CD14-positive monocyte (primary cell): Measurements from ENCODE around the gene MFNG. TPM values are rescaled to one million over a fixed set of nuclear protein-coding genes. Genes with fewer than 3 reads are reported as not detected.

Source experiments
- DNase-seq, 3 donors: peaks; one replicate each; pipeline ENCODE4 v3.0.0-alpha.2; 2011 to 2022
- H2AFZ ChIP-seq: 2 replicates; pipeline ENCODE4 v1.6.0; 2012; ENCODE audit warnings: mild to moderate bottlenecking, low read depth, low read length, inconsistent platforms; ENCODE audit not compliant: insufficient read depth, poor library complexity, severe bottlenecking
- H3K27ac ChIP-seq, 2 donors: 1 replicate in 1 of 2; 2 replicates in 1 of 2; pipeline ENCODE4 v1.5.1; 2012 to 2013; ENCODE audit warnings: low read length in 2 of 2, control low read depth in 1 of 2, inconsistent platforms in 1 of 2, low read depth in 1 of 2, mild to moderate bottlenecking in 1 of 2
- H3K27me3 ChIP-seq, 2 donors: one replicate each; pipeline versions ENCODE4 v1.6.0 to v1.6.1; 2011 to 2013; ENCODE audit warnings: low read length in 2 of 2; ENCODE audit not compliant: control insufficient read depth in 2 of 2, insufficient read depth in 2 of 2
- H3K36me3 ChIP-seq, 2 donors: replicated peaks in 1 of 2; 1 replicate in 1 of 2; 2 replicates in 1 of 2; pipeline versions ENCODE4 v1.5.1 to v1.6.1; 2012 to 2013; ENCODE audit warnings: low read length in 2 of 2, control low read depth in 1 of 2, inconsistent platforms in 1 of 2, mild to moderate bottlenecking in 1 of 2; ENCODE audit not compliant: insufficient read depth in 2 of 2, control insufficient read depth in 1 of 2
- H3K4me1 ChIP-seq, 2 donors: 1 replicate in 1 of 2; 2 replicates in 1 of 2; pipeline versions ENCODE4 v1.5.1 to v1.6.1; 2012 to 2013; ENCODE audit warnings: low read length in 2 of 2, control low read depth in 1 of 2, inconsistent platforms in 1 of 2, mild to moderate bottlenecking in 1 of 2, moderate library complexity in 1 of 2; ENCODE audit not compliant: insufficient read depth in 2 of 2, control insufficient read depth in 1 of 2
- H3K4me2 ChIP-seq: replicated peaks from 2 replicates; pipeline ENCODE3; 2012; ENCODE audit warnings: low read length, moderate library complexity, mild to moderate bottlenecking; ENCODE audit not compliant: poor library complexity, severe bottlenecking; ENCODE audit errors: extremely low read depth
- H3K4me3 ChIP-seq, 3 experiments: fragments of 200-600 bp in 1 of 3; sonication (generic) in 1 of 3; replicated peaks in 1 of 3; 1 replicate in 2 of 3; 2 replicates in 1 of 3; pipeline ENCODE4 v1.5.1; 2011 to 2013; ENCODE audit warnings: low read length in 3 of 3, mild to moderate bottlenecking in 3 of 3, control low read depth in 2 of 3, low read depth in 2 of 3, inconsistent platforms in 1 of 3, moderate library complexity in 1 of 3
- H3K79me2 ChIP-seq: 2 replicates; pipeline ENCODE4 v1.6.0; 2012; ENCODE audit warnings: mild to moderate bottlenecking, control low read depth, inconsistent platforms, low read length, moderate library complexity; ENCODE audit not compliant: insufficient read depth
- H3K9ac ChIP-seq: 2 replicates; pipeline ENCODE4 v1.6.0; 2017; ENCODE audit warnings: low read length, mild to moderate bottlenecking; ENCODE audit not compliant: insufficient read depth, poor library complexity, severe bottlenecking
- H3K9me3 ChIP-seq, 2 donors: replicated peaks in 1 of 2; 1 replicate in 1 of 2; 2 replicates in 1 of 2; pipeline versions ENCODE4 v1.5.1 to v1.6.1; 2012 to 2013; ENCODE audit warnings: low read length in 2 of 2, control low read depth in 1 of 2; ENCODE audit not compliant: control insufficient read depth in 1 of 2, insufficient read depth in 1 of 2
- H4K20me1 ChIP-seq: 2 replicates; pipeline ENCODE4 v1.6.0; 2012; ENCODE audit warnings: mild to moderate bottlenecking, low read length, control low read depth, moderate library complexity; ENCODE audit not compliant: insufficient read depth
- H3K27ac Mint-ChIP-seq, 7 donors: one replicate each; pipeline ENCODE4 v1.8.0; 2020; ENCODE audit warnings: mild to moderate bottlenecking in 7 of 7, mixed read lengths in 7 of 7, moderate library complexity in 6 of 7, inconsistent platforms in 2 of 7
- H3K27me3 Mint-ChIP-seq, 3 donors: one replicate each; pipeline ENCODE4 v1.8.0; 2021 to 2022; ENCODE audit warnings: low read depth in 3 of 3, mild to moderate bottlenecking in 3 of 3, mixed read lengths in 3 of 3, moderate library complexity in 3 of 3, inconsistent platforms in 1 of 3
- H3K36me3 Mint-ChIP-seq, 2 donors: one replicate each; pipeline ENCODE4 v1.8.0; 2020; ENCODE audit warnings: mixed read lengths in 2 of 2, inconsistent platforms in 1 of 2, mild to moderate bottlenecking in 1 of 2
- H3K4me1 Mint-ChIP-seq: one replicate; pipeline ENCODE4 v1.8.0; 2020; ENCODE audit warnings: mild to moderate bottlenecking, mixed read lengths
- H3K4me3 Mint-ChIP-seq, 2 donors: one replicate each; pipeline ENCODE4 v1.8.0; 2020; ENCODE audit warnings: mild to moderate bottlenecking in 2 of 2, mixed read lengths in 2 of 2, moderate library complexity in 1 of 2
- H3K9me3 Mint-ChIP-seq, 7 donors: one replicate each; pipeline ENCODE4 v1.8.0; 2020 to 2022; ENCODE audit warnings: mixed read lengths in 7 of 7, mild to moderate bottlenecking in 6 of 7, moderate library complexity in 6 of 7, inconsistent platforms in 2 of 7
- CTCF ChIP-seq: fragments of 200-600 bp; IDR thresholded peaks from one replicate; pipeline ENCODE4 v1.8.0; 2022; ENCODE audit warnings: antibody characterized with exemption, mild to moderate bottlenecking
- WGBS: methylation state at CpG from one replicate; pipeline ENCODE4 v1.1.5; 2013; ENCODE audit warnings: missing lambda C conversion rate; ENCODE audit not compliant: insufficient coverage; 5-methylcytosine and 5-hydroxymethylcytosine counted together
- intact Hi-C, 2 donors: fragments of 100-400 bp; cut with micrococcal nuclease; formaldehyde crosslinking; loops; one replicate each; pipeline versions ENCODE4 v1.15.0 to v1.15.1; 2023
- polyA plus RNA-seq, 3 donors: library from polyadenylated mRNA; depleted of rRNA in 1 of 3; unstranded in 2 of 3; stranded (reverse) in 1 of 3; fragments of 300-500 nt in 2 of 3; fragments of >200 nt in 1 of 3; fragmentation: Illumina TruSeq in 2 of 3; gene quantifications; 1 replicate in 2 of 3; 2 replicates in 1 of 3; pipeline ENCODE4 v1.2.3, GENCODE V29; 2012 to 2021

MFNG gene
- polyA plus RNA-seq, 3 donors = 84.1 to 196 (median 181) TPM

DNA sequence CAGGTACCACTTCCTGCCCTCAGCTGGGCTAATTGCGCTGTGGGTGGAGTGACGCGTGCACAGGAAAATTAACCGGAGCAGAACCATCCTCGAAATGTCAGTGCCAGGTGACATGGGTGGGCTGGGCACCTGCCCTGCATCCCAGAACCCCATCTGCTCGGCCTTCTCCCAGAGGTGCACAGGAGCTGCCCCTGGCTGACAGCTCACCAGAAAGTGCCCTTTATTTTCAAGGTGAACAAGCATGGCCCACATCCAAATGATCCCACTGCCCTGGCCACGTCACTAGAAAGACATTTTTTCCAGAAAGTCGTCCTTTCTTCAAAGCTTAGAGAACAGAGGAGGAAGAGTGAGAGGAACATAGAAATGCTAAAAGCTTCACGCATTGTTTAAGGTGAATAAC, 54.8 kb downstream of the MFNG start:
- Histone ChIP-seq H3K27me3 (peaks cover 20 to 26% of the 10 kb centered on the region in 2 donors), H3K36me3 (no peaks in the 10 kb centered on the region), H3K4me1 (peaks cover 4 to 19% of the 10 kb centered on the region in 2 donors), H3K4me2 (no peak overlapping the region), H3K27ac (no peak overlapping the region), H4K20me1 (no peaks in the 10 kb centered on the region), H3K9ac (no peak overlapping the region), H3K9me3 (peaks cover 6 to 14% of the 10 kb centered on the region in 2 donors), H3K79me2 (no peaks in the 10 kb centered on the region), H2AFZ (no peak overlapping the region), H3K4me3 (no peak overlapping the region)
- intact Hi-C loops = no loop called here
- Mint-ChIP-seq H3K27me3 (peaks cover 33 to 52% (median 33%) of the 10 kb centered on the region in 3 donors), H3K4me3 (no peak overlapping the region), H3K27ac (peak overlapping the region in 1 of 7 donors; percentile 69), H3K9me3 (peaks cover 4 to 29% (median 11%) of the 10 kb centered on the region in 7 donors), H3K36me3 (peaks cover 0 to 6% of the 10 kb centered on the region in 2 donors), H3K4me1 (peaks cover 16% of the 10 kb centered on the region)
- DNase-seq = no peak
- WGBS = 94% methylated on average over 6 of the region's 9 CpGs
- no peak for TF ChIP-seq CTCF

GRCh38 chr22:37430941-37431340, 55.2 kb downstream of the MFNG start:
- Histone ChIP-seq H2AFZ (no peak overlapping the region), H3K4me2 (no peak overlapping the region), H3K27ac (no peak overlapping the region), H3K9me3 (peaks cover 6 to 14% of the 10 kb centered on the region in 2 donors), H3K9ac (no peak overlapping the region), H3K4me1 (peaks cover 4 to 19% of the 10 kb centered on the region in 2 donors), H3K36me3 (no peaks in the 10 kb centered on the region), H3K4me3 (no peak overlapping the region), H4K20me1 (no peaks in the 10 kb centered on the region), H3K27me3 (peaks cover 22 to 30% of the 10 kb centered on the region in 2 donors), H3K79me2 (no peaks in the 10 kb centered on the region)
- H3K4me3 Mint-ChIP-seq = no peak overlapping the region
- peaks cover 37 to 56% (median 37%) of the 10 kb centered on the region in 3 donors for H3K27me3 Mint-ChIP-seq
- peaks cover 0 to 9% of the 10 kb centered on the region in 2 donors for H3K36me3 Mint-ChIP-seq
- intact Hi-C loops = no loop called here
- 78% methylated on average over 5 of the region's 6 CpGs for WGBS
- peaks cover 19% of the 10 kb centered on the region for H3K4me1 Mint-ChIP-seq
- TF ChIP-seq CTCF = no peak
- peak overlapping the region in 1 of 7 donors; percentile 33 for H3K27ac Mint-ChIP-seq
- H3K9me3 Mint-ChIP-seq = peaks cover 4 to 31% (median 11%) of the 10 kb centered on the region in 7 donors
- no peak for DNase-seq
